GM19455 (cell line): Measurements from ENCODE around the gene KCNT2.
"Not testable (repeated sequence)": the region's sequence is repeated elsewhere in the genome, so short reads cannot be mapped to it uniquely, and the experiment has no call there.

Source experiments
- ATAC-seq: cut with Tn5 transposase; IDR thresholded peaks from one replicate; pipeline ENCODE4 v1.9.1; 2021; ENCODE audit not compliant: unreplicated experiment

The KCNT2 gene

DNA sequence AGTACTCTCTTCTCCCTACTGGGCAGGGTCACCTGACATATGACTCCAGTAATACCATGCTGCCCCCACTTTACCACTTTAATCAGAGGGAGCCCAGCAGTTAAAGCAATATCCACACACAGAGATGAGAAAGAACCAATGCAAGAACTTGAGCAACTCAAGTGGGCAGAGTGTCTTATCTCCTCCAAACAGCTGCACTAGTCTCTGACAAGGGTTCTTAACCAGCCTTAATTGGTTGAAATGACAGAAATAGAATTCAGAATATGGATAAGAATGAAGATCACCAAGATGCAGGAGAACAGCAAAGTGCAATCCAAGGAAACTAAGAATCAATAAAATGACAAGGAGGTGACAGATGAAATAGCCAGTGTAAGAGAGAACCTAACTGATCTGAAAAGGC, 91.0 kb downstream of the KCNT2 start:
- ATAC-seq, result no peak

DNA sequence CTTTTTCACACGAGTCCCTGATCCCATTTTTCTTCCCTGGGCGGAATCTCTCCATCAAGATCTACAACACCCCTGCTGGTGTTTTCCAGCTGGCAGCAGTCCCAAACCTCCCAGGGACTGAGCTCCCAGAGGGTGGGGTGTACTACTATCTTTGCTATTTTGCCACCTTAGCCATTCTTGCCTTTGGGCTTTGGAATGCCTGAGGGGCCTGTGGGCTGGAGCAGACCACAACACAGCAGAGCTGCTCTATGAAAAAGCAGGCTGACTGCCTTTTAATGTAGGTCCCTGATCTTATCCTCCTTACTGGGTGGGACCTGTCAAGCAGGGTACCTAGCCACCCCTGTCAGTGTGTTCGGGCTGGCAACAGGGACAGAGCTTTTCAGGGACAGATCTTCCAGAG, 91.9 kb downstream of the KCNT2 start:
- no peak for ATAC-seq

DNA sequence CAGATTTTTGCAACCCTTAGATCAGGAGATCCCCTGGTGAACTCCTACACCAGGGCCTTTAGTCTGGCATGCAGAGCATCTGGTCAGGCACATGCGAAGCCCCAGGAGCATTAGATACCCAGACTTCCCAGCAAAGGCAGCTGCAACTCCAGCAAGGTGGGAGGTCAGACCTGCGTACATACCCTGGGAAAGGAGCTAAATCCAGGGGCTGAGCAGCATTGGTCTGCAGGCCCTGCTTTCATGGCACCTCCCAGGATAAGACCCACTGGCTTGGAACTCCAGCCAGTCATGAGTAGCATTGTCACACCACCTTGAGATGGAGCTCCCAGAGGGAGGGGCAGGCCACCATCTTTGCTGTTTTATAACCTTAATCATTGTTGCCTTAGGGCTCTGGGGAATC, 92.3 kb downstream of the KCNT2 start:
- no peak for ATAC-seq

DNA sequence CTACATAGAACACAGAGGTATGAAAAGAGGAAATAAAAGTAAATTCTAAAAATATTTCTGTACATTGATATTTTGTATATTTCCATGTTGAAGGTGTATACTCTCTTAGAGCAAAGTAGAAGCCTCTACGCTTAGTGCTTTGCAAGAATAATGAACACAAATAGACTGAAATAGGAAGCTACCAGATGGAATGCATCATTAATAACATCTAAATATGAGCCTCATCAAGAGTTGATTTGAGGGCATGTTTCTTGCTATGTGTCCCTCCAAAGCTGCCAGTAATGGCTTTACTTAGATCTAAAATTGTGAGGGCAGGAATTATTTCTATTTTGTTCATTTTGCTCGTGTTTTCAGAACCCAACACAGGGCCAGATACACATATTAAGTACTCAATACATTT, 94.4 kb downstream of the KCNT2 start:
- ATAC-seq, result no peak

DNA sequence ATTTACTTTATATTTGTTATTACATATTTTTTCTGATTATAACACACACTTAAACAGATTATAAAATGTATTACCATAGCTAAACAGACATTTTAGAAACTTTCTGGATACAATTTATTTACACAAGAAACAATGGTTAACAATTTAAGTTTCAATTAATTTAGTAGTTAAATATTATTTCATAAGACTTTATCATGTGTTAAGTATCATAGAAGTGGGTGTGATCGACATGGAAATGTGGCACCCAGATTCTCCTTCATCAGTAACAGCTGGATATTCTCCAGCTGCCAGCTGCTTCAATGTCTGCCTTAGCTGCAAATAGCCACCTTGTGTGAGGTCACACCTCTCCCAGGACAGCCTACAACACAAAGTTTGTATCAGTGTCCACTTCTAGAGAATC, 97.8 kb downstream of the KCNT2 start:
- no peak for ATAC-seq

DNA sequence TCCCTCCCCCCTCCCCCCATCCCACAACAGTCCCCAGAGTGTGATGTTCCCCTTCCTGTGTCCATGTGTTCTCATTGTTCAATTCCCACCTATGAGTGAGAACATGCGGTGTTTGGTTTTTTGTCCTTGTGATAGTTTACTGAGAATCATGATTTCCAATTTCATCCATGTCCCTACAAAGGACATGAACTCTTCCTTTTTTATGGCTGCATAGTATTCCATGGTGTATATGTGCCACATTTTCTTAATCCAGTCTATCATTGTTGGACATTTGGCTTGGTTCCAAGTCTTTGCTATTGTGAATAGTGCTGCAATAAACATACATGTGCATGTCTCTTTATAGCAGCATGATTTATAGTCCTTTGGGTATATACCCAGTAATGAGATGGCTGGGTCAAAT, 104.0 kb downstream of the KCNT2 start:
- not testable (repeated sequence) for ATAC-seq

DNA sequence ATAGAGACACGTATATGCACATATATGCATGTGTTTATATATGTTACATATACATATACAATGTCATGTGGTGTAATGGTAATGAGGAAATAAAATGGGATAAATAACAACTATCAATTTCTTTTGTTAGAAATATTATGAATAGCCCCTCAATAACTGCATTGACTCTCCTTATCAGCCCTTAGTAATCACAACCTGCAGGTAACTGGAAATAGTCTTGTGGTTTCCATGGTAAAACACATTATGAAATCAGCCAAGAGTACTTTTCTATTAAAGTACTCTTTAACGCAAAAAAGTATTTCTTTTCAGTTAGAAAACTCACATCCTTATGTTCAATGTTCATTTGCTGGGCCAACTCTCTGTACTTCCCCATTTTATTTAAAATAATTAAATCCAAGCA, 105.8 kb downstream of the KCNT2 start:
- ATAC-seq, result no peak

DNA sequence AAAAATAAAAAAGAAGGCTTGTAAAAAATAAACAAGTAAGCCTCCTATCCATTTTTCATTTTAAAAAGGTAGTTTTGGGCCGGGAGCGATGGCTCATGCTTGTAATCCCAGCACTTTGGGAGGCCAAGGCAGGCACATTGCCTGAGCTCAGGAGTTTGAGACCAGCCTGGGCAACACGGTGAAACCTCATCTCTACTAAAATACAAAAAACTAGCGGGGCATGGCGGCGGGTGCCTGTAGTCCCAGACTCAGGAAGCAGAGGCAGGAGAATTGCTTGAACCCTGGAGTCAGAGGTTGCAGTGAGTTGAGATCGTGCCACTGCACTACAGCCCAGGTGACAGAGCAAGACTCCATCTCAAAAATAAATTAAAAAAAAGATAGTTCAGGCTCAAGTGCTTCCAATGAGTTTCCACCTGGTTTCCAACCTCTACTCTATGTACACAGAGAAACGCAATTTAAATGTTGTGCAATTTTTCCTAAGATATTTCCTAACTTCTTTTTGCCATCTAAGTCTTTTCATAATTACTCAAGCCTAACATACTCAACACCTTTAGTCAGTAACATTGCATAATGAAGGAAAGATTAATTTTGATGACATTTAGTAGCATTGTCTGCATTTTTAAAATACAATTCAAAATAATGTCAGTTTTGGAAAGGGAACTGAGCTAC, 106.3 kb downstream of the KCNT2 start:
- no peak for ATAC-seq

DNA sequence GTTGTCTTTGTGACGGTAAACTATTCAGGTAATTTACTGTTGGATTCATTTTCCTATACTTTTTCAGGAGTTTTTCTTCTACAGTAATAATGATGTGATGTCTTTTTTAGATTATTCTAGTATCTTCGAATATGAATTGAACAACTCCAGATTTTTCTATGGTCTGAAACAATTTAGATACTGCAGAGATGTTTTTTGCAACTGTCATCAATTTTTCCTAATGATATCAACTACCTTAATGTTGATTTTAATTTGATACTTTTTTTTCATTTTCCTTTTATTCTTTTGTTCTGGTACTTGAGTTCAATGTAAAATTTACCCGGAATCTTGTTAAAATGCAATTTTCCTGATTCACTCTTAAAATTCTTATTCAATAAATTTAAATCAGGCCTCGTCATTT, 110.4 kb downstream of the KCNT2 start:
- ATAC-seq, result no peak

DNA sequence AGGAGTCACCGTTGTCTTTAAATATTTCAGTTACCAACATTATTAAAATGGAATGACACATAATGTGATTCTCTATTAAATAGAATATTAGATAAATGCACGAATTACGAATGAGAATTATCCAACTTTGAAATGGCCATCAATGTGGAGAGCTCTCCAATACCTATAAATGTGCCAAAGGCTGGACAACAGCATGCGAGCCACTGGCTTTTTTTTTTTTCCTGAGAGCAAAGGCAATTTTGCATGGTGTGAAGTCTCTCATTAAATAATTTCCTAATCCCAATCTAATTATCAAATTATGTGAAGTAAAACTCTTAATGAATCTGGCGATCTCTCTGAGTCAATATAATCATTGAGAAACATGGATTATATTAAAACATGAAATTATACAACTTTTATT, 113.5 kb downstream of the KCNT2 start:
- ATAC-seq, result no peak

DNA sequence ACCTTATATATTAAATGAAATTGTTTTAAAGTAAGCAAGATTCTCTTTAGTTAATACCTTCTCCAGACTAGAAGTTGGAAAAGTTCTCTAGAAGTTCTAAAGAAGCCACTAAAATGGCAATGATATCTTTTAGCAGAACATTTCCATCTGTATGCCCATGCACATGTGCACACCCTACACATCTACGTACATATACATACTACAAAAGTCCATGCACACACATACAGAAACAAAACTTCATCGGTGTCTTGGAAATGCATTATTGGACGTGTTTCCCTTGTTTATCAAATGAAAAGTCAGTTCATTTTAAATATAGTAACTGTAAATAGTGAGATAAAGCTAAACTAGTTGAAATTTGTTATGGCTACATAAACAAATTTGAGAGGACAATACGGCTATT, 114.4 kb downstream of the KCNT2 start:
- no peak for ATAC-seq

DNA sequence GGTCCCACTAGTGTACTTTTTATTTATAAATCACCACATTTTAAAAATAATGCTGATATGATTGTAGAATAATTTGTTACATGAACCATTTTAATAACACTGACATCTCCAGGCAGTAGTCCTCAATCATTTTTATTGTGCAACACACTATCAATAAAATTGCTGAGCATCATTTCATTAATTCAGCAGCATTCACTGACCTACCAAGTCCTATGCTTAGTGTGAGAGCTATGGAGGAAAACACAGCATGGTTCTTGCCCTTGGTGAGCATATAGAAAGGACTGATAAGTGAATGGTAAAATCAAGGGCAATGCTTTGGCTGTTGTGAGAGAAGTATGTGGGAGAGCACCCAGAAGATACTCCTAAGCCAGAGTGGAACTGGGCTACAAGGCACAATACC, 119.7 kb downstream of the KCNT2 start:
- ATAC-seq, result no peak

DNA sequence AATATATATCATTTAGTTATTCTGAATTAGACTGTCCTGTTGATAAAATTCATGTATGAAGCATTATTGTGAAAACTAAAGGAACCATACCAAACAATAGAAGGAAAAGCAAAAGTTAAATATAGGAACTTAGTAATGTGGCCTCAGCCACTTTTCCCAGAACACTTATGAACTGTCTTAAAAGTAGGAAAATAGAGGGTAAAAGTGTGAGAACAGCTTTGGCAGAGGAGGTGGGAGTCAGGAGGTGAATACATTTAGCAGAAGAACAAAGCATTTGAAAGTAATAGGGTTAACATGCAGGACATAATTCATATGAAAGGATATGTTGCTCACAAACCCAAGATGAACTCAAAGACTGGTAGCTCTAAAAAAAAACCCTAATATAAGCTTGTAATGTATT, 121.9 kb downstream of the KCNT2 start:
- ATAC-seq, result no peak

DNA sequence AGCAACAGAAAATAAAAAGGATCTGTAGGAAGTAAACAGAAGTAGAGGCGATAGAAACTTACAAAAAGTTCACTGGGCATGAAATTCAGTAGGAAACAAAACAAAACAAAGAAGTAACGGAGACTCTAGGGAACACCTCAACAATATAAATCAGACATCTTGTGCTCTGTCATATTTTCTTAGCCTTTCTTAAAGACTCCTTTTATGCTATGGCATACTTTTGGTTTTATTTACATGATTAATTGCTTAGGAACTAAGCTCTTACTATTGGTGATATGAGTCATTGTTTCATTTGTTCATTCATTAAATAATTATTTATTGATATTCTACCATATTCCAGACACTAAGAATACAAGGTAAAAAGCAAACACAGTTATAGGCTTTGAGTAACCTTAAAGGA, 126.6 kb downstream of the KCNT2 start:
- ATAC-seq, result no peak

DNA sequence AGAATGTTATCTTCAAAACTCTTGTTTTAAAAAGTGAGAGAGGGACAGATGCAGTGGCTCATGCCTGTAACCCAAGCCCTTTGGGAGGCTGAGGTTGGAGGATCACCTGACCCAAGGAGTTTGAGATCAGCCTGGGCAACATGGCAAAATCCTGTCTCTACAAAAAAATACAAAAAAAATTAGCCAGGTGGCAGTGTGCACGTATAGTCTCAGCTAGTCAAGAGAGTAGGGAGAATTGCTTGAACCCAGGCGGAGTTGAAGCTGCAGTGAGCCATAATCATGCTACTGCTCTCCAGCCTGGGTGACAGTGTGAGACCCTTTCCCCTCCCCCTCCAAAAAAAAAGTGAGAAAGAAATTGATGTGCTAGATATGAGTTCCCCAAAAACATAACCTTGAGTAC, 131.0 kb downstream of the KCNT2 start:
- ATAC-seq, result no peak

DNA sequence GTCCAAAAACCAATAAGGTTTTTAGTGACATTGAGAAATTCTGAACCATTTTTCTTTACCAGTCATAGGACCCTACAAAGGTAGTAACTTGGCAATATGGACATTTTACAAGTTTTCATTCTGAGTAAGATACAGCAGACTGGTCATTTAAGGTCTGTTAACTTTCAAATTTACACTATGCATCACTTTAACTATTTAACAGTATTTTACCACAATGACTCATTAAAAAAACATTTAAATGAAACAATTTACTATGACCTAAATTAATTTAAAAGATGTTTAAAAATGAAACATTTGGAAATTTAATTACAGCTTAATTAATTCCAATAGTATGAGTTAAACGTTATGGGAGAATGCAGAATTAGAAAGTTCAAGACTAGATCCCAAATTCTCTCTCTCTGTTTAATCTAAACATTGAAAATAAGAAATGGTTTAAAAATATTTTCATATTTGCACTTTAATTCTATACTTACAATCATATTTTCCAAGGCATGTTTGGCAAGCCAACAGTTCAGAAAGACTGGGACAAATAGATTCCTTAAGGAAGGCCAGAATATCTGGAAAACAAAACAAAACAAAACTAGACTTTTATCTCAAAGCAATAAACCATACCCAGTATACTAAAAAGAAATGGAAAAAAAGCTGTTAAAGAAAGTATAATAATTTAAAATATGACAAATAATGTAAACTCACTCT, 140.9 kb downstream of the KCNT2 start:
- ATAC-seq, result no peak

DNA sequence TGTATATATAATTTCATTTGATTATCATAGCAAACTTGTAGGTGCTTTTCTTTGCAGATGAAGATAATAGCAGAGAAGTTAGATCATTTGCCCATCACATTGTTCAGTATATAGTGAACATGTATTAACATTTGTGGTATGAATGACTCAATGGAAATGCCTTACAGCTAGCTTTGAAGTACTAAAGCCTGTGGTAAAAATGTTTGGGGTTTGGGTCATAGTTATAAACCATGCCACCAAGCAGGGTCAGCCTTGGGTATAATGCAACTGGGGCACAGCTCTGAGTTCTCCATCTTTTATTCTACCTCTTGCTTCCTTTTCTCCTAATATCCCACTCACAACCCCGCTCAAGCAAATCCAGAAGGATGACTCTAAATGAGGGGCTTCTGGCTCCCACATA, 141.6 kb downstream of the KCNT2 start:
- no peak for ATAC-seq

DNA sequence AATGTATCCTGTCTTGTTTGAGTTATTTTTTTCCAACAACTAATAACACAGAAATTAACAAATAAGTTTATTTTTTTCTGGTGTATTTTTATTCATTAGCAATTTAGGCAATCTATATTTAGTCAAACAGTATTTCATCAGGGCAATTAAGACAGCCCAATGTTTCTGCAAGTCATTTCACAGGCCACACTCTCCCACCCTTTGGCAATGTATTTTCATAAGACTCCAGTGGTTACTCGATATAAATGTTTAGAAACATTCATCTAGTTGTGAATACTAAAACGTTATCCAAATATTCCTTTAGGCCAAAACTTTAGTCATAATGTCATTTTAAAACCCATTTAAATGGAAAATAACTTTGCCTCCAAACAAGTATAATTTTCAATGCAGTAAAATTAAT, 142.1 kb downstream of the KCNT2 start:
- no peak for ATAC-seq

DNA sequence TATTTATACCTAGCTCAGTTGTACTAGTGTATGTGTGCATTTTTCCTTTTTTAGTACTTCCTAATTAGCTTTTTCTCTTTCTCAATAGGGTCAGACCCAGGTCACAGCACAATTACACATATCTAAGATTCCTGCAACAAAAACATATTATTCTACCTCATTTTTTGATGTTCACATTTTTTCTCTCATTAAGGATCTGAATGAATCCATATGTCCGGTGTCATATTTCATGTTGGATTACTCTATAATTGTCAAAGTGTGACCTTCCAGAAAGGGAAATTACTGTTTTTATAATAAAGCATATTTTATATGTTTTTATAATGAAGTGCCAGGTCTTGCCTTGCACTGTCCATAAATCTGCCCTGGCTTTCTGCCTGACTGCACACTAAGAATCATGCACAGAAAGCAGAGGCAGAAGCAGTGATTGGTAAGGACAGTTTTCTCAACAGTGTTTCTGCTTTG, 143.7 kb downstream of the KCNT2 start:
- no peak for ATAC-seq

DNA sequence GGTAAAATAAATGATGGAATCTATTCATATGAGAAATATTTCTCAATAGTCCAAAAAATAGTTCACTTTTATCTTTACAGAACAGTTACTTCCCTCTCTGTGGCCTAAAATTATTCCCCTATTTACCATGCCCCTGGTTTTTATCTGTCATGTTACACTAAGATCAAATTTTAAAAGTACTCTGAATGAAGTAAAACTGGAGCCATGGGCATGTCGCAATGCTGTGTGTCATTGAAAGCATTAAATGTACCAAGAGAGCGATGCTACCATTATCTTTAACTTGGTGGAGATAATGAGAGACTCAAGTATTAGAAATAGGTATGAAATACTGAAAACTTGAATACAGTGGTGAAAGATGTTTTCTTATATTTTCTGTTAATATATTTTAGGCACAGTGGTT, 146.2 kb downstream of the KCNT2 start:
- no peak for ATAC-seq

DNA sequence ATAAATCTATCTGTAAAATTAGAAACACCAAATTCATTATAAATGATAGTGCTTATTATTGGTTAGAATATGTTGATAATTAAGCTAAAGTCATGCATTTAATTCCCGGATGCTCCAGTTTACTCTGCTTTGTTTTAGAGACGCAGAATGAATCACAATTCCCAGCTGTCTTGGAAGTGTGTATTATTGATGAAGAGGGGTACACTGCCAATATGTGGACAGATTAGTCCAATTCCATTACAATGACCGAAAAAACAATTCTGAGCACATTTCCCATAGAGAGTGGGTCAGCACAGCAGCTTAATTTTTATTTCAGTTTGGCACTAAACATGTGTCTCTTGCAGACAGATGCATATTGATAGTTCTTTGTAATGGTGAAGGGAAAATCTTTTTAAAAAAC, 146.7 kb downstream of the KCNT2 start:
- no peak for ATAC-seq

DNA sequence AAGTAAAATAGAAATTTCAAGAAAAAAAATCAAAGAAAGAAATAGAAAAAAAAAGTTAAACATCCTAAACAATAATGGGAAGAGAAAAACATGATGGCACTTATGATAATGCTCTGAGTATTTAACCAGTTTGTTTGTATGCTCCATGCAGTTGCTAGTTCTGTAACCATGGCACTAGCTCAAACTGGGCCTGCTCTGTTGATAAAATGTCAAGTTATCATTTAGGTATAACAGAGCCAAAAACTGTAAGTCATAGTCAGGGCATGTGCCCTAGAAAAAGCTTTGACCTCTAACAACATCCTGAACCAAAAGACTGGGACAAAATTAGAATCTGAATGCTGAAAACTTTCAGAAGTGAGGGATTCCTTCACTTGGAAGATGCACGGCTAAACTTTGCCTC, 148.9 kb downstream of the KCNT2 start:
- ATAC-seq, result no peak

DNA sequence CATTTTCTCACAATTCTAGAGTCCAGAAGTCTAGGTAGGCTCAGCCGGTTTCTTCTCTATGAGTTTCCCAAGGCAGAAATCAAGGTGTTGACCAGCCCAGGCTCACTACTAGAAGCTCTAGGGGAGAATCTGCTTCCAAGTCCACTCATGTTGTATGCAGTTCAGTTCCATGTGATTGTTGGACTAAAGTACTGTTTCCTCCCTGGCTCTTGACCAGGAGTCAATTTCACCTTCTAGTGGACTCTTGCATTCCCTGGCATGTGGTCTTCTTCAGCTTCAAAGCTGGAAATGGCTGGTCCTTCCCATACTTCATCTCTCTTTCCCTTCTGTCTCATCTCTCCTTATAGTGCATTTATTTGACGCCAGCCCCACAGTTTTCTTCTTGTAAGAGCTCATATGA, 153.4 kb downstream of the KCNT2 start:
- no peak for ATAC-seq
